ENCODE measurements around the gene ZRSR2.
A peak's percentile ranks its signal among the peaks of the same experiment; 100 is the strongest.

ZRSR2 gene

GRCh38 chrX:15853586-15854079 is 63.3 kb downstream of the ZRSR2 start:
- no peak for DNase-seq (ENCODE audit: low read depth)

DNA sequence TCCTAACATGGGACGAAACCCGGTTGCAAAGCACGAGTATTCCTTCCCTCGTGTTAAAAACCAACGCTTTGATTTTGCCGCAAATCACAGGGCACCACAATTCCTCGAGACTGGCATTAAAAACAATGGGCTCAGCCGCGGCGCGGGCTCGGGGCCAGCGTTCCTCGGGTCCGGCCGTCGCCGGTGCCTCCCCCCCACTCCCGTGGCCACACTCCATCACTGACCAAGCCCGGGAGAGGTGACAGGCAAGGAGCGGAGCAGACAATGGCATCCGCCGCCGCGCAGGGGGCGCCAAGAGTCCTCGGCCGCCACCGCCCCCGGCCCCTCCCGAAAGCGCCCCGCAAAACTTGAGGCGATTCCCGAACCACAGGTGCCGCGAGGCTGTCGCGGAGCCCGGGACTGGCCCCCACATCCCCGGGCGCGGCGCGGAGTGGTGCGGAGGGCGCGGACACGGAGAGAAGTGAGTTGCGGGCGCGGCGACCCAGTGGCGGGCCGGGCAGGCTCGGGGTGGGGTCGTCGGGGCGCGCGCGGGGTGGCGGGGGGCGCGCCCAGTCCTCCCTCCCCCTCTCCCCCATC is 63.9 kb downstream of the ZRSR2 start:
- peak; percentile 1 for DNase-seq (ENCODE audit: low read depth)

GRCh38 chrX:15854712-15855567 is 64.7 kb downstream of the ZRSR2 start, which contains the start of gene AP1S2:
Gene AP1S2 (minus strand): TSS chrX:15854813. CDS start chrX:15852524, 2,289 bp downstream.
- DNase-seq (ENCODE audit: low read depth) = peak; percentile 91

- no peak for DNase-seq (ENCODE audit: low read depth)
Measured at GRCh38 chrX:15855568-15856221, 65.4 kb downstream of the ZRSR2 start.

DNA sequence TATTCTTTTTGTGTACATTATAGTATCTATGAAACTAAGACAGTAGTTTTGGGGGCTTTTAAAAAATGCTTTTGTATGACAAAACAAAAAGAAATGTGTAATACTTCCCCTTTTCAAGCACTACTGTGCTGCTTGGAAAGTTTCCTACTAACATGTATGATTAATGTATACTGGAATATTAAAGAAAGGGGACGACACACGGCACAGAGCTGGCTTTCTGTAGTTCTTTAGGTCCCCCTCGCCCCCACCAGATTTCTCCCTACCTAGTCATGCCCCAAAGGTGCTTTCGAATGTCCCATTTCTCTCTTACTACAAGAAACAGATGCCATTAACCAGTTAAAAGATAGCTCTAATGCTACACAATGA is 65.9 kb downstream of the ZRSR2 start:
- no peak for DNase-seq (ENCODE audit: low read depth)

DNA sequence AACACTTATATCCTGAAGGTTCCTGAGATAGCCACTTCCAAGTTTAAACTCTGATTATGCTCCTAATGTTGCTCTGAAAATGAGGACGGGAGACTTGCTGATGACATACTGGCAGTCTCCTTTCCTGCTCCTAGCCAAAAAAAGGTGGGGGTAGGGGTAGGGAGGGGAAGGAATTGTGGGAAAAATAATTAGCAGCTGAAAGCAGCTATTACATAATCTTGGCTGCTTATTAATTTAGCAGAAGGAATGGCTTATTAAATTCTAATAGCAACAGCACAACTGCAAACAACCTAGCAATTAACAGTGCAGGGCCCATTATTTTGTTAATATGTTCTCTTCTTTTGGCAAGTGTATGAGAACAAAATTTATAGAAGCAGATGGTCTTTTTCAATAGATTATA is 66.4 kb downstream of the ZRSR2 start:
- DNase-seq (ENCODE audit: low read depth) = no peak

- DNase-seq (ENCODE audit: low read depth) = no peak
Measured at GRCh38 chrX:15858051-15858450, 67.8 kb downstream of the ZRSR2 start.

DNA sequence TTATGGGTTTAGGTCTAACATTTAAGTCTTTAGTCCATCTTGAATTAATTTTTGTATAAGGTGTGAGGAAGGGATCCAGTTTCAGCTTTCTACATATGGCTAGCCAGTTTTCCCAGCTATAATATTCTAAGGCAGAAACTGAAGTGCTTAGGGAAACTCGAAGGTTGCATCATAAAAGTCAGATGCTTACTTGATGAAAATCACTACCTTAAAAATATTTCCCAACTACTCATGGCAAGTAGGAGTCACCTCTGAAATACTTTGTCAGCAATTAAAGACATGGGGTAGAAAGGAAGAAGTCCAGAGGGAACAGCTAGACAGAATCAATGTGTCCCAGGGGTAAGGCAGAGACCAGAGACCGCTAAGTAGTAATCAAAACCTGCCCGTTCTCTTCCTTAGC is 70.6 kb downstream of the ZRSR2 start:
- DNase-seq (ENCODE audit: low read depth) = no peak

- DNase-seq (ENCODE audit: low read depth) = no peak
Measured at GRCh38 chrX:15864023-15864422, 73.7 kb downstream of the ZRSR2 start.

DNA sequence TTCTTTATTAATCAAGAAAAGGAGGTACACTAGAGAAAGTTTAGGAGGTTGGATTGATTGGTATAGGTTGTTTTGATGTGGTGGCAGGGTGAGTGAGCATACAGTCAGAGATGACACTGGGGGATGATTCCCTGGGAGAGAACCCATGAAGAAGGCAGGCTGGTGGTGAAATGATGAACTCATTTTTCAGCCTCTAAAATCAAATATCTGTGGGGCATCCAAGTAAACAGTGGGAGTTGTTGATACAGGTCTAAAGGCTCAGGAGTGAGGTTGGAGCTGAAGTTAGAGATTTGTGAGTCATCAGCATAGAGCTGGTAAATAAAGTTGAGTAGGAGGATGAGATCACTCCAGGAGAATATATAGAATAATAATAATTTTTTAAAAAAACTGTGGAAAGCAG is 74.3 kb downstream of the ZRSR2 start:
- no peak for DNase-seq (ENCODE audit: low read depth)

GRCh38 chrX:15866147-15866546 is 75.9 kb downstream of the ZRSR2 start:
- no peak for DNase-seq (ENCODE audit: low read depth)

- DNase-seq (ENCODE audit: low read depth) = no peak
Measured at GRCh38 chrX:15869695-15870094, 79.4 kb downstream of the ZRSR2 start.

GRCh38 chrX:15870310-15870709 is 80.0 kb downstream of the ZRSR2 start:
- DNase-seq (ENCODE audit: low read depth) = no peak
